ENCODE data around the gene MRTFA.

DNA sequence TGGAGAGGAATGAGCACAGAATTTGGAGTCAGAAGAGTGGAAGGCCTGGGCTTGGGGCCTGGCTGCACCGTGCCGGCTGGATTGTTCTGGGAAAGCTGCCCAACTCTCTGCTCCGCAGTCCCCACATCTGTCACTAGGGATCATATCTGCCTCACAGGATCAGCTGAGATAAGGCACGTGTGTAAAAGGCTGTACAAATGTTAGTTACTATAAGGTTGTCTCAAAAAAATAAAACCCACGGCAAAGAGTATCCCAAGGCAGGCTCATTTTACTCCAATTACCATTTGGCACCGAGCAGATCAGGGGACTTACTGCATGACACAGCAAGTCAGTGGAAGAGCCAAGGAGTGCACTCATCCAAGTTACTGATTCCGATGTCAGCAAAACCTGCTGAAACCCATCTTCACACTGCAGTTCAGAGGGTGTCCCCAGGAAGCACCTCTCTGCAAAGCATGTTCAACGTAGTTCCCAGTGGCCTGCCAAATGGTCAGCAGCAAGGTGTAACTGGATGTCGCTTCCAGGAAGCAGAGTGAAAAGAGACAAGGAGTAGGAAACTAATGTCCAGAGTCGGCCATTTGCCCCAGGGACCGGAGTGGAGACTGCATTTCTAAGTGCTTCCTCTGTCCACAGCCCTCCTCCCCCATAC is 18.1 kb upstream of the MRTFA start:
- TF ChIP-seq, protein P1, sequence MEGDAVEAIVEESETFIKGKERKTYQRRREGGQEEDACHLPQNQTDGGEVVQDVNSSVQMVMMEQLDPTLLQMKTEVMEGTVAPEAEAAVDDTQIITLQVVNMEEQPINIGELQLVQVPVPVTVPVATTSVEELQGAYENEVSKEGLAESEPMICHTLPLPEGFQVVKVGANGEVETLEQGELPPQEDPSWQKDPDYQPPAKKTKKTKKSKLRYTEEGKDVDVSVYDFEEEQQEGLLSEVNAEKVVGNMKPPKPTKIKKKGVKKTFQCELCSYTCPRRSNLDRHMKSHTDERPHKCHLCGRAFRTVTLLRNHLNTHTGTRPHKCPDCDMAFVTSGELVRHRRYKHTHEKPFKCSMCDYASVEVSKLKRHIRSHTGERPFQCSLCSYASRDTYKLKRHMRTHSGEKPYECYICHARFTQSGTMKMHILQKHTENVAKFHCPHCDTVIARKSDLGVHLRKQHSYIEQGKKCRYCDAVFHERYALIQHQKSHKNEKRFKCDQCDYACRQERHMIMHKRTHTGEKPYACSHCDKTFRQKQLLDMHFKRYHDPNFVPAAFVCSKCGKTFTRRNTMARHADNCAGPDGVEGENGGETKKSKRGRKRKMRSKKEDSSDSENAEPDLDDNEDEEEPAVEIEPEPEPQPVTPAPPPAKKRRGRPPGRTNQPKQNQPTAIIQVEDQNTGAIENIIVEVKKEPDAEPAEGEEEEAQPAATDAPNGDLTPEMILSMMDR (IDR thresholded peaks at IDR 0.05; ENCODE audit: insufficient read depth, low read length, poor library complexity, severe bottlenecking) = no peak
- no peak for TF ChIP-seq EZH2phosphoT487 (conservative IDR thresholded peaks at IDR 0.05; ENCODE audit: low read length)

Data from SU-DHL-6 (cell line).